OCI-LY3 (cell line): ENCODE results near the gene CCIN.

Source experiments
- H2AFZ ChIP-seq: fragments of 200-600, 300-600 bp; shearing (Covaris generic); 2 replicates; pipeline ENCODE4 v1.6.0; 2014; ENCODE audit warnings: antibody characterized with exemption, low read depth, low read length
- H3K27ac ChIP-seq: fragments of 200-600, 300-600 bp; sonication (generic); 2 replicates; pipeline ENCODE4 v1.5.1; 2014; ENCODE audit warnings: mild to moderate bottlenecking, low read length, moderate library complexity, mixed read lengths
- H3K27me3 ChIP-seq: fragments of 200-600, 300-600 bp; sonication (generic); 2 replicates; pipeline ENCODE4 v1.6.1; 2014; ENCODE audit warnings: low read depth, low read length, mixed read lengths
- H3K36me3 ChIP-seq: fragments of 200-600, 300-600 bp; sonication (generic); replicated peaks from 2 replicates; pipeline ENCODE3; 2014; ENCODE audit warnings: low read depth, low read length, mixed read lengths
- H3K4me1 ChIP-seq: fragments of 300-600, 200-600 bp; sonication (generic); 2 replicates; pipeline ENCODE4 v1.6.1; 2014; ENCODE audit warnings: low read length, mixed read lengths
- H3K4me2 ChIP-seq: fragments of 200-600, 300-600 bp; sonication (generic); 2 replicates; pipeline ENCODE4 v1.6.1; 2014; ENCODE audit warnings: low read length, mixed read lengths
- H3K4me3 ChIP-seq: fragments of 300-600, 200-600 bp; sonication (generic); 2 replicates; pipeline ENCODE4 v1.5.1; 2014; ENCODE audit warnings: antibody characterized with exemption, mild to moderate bottlenecking, low read length, moderate library complexity
- H3K79me2 ChIP-seq: fragments of 300-600, 200-600 bp; shearing (Covaris generic); 2 replicates; pipeline ENCODE4 v1.6.1; 2014; ENCODE audit warnings: mild to moderate bottlenecking, low read length, mixed read lengths
- H3K9ac ChIP-seq: fragments of 300-600, 200-600 bp; shearing (Covaris generic); 2 replicates; pipeline ENCODE4 v1.6.0; 2014; ENCODE audit warnings: mild to moderate bottlenecking, low read length, moderate library complexity
- H3K9me3 ChIP-seq: fragments of 200-600, 300-600 bp; shearing (Covaris generic); 2 replicates; pipeline ENCODE4 v1.6.1; 2014; ENCODE audit warnings: low read length, mixed read lengths; ENCODE audit not compliant: insufficient read depth
- H4K20me1 ChIP-seq: fragments of 200-600, 300-600 bp; sonication (generic); 2 replicates; pipeline ENCODE4 v1.6.1; 2016; ENCODE audit warnings: low read length, mixed read lengths; ENCODE audit not compliant: insufficient read depth
- CTCF ChIP-seq: fragments of 200-600, 300-600 bp; sonication (generic); IDR thresholded peaks from 2 replicates; pipeline ENCODE4 v1.5.1; 2014; ENCODE audit warnings: antibody characterized with exemption, low read length, low read depth
- EZH2phosphoT487 ChIP-seq: fragments of 200-600 bp; shearing (Covaris generic); IDR thresholded peaks from 2 replicates; pipeline ENCODE4 v1.6.1; 2018; ENCODE audit warnings: antibody characterized with exemption, mixed run types, low read depth

The CCIN gene

GRCh38 chr9:36188212-36188611 is 19.0 kb downstream of the CCIN start:
- Histone ChIP-seq H3K79me2 (peaks cover 26% of the 10 kb centered on the region), H2AFZ (no peak overlapping the region), H3K27ac (no peak overlapping the region), H4K20me1 (peaks cover 19% of the 10 kb centered on the region), H3K4me3 (no peak overlapping the region), H3K9me3 (no peaks in the 10 kb centered on the region), H3K4me2 (no peak overlapping the region), H3K4me1 (peaks cover 22% of the 10 kb centered on the region), H3K9ac (no peak overlapping the region), H3K27me3 (no peaks in the 10 kb centered on the region), H3K36me3 (peaks cover 7% of the 10 kb centered on the region)
- TF ChIP-seq EZH2phosphoT487 (no peak), CTCF (no peak)

GRCh38 chr9:36189976-36190375 is 20.8 kb downstream of the CCIN start:
- no peaks in the 10 kb centered on the region for H3K27me3 ChIP-seq
- H3K27ac ChIP-seq = peak overlapping the region; percentile 73

DNA sequence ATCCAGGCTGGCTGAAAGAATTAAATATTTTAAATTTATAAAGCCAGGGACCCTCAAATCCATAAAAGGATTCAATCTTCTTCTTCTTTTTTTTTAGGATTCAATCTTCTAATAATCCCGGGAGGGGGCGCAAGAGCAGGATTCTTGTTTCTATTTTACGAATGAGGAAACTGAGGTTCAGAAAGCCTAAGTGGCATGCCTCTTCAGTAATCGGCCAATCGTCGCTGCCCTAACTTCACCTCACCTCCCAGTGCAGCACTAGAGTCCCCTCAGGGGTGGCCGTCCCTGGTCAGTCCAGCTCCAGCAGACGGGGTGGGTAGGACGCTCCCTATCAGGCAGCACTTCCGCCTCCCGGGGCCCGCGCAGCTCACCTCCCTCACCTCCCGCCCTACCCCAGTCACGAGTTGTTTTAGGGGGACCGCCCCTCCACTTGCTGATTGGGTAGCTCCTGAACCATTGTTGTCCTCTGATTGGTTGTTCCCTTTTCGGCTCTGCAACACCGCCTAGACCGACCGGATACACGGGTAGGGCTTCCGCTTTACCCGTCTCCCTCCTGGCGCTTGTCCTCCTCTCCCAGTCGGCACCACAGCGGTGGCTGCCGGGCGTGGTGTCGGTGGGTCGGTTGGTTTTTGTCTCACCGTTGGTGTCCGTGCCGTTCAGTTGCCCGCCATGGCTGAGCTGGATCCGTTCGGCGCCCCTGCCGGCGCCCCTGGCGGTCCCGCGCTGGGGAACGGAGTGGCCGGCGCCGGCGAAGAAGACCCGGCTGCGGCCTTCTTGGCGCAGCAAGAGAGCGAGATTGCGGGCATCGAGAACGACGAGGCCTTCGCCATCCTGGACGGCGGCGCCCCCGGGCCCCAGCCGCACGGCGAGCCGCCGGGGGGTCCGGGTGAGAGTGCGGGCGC is 21.5 kb downstream of the CCIN start, which contains the start of gene CLTA:
Gene CLTA (plus strand): TSS at position 534 of the 902 bp plus-strand sequence. CDS start 136 bp downstream, at position 670.
- TF ChIP-seq CTCF (peak; percentile 77), EZH2phosphoT487 (no peak)
- Histone ChIP-seq H3K9ac (peak within 1 kb of the TSS; percentile 91), H3K27ac (peak within 1 kb of the TSS; percentile 73), H3K36me3 (peaks cover 17% of the 10 kb centered on the region), H3K79me2 (peaks cover 50% of the 10 kb centered on the region), H3K27me3 (no peaks in the 10 kb centered on the region), H3K9me3 (no peaks in the 10 kb centered on the region), H3K4me3 (peak within 1 kb of the TSS; percentile 79), H3K4me2 (peak within 1 kb of the TSS; percentile 95), H4K20me1 (peaks cover 40% of the 10 kb centered on the region), H2AFZ (peak within 1 kb of the TSS; percentile 84), H3K4me1 (peaks cover 27% of the 10 kb centered on the region)

More at GRCh38 chr9:36189976-36190375, 20.8 kb downstream of the CCIN start:
- Histone ChIP-seq H2AFZ (peak overlapping the region; percentile 84), H3K36me3 (peaks cover 17% of the 10 kb centered on the region), H3K4me3 (peak overlapping the region; percentile 79), H3K9ac (peak overlapping the region; percentile 91), H4K20me1 (peaks cover 35% of the 10 kb centered on the region), H3K79me2 (peaks cover 43% of the 10 kb centered on the region), H3K9me3 (no peaks in the 10 kb centered on the region), H3K4me2 (peak overlapping the region; percentile 95), H3K4me1 (peaks cover 27% of the 10 kb centered on the region)
- TF ChIP-seq EZH2phosphoT487 = no peak
- no peak for TF ChIP-seq CTCF

DNA sequence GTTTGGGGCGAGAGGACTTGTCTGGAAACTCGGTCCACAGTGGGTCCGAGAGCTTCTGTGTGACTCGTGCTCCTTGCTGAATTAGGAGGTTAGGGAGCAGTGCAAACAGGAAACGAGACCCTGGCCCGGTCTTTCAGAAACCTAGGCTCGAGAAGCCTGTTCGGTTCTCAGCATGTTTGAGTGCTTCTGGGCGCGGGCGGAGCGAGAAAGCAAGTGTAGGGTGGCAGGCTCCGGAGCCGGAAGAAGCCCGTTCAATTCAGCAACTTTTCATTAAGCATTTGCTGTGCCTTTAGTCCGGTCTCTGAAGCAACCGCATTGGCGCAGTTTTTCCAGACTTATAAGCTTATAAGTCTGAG is 22.1 kb downstream of the CCIN start:
- peaks cover 27% of the 10 kb centered on the region for H3K4me1 ChIP-seq
- peak overlapping the region; percentile 79 for H3K4me3 ChIP-seq
- peaks cover 56% of the 10 kb centered on the region for H3K79me2 ChIP-seq
- H3K9ac ChIP-seq = peak overlapping the region; percentile 91
- peak overlapping the region; percentile 64 for H3K27ac ChIP-seq
- H2AFZ ChIP-seq = no peak overlapping the region
- H4K20me1 ChIP-seq = peaks cover 40% of the 10 kb centered on the region
- no peak for TF ChIP-seq CTCF
- TF ChIP-seq EZH2phosphoT487 = no peak
- H3K36me3 ChIP-seq = peaks cover 17% of the 10 kb centered on the region
- H3K4me2 ChIP-seq = peak overlapping the region; percentile 94
- H3K27me3 ChIP-seq = no peaks in the 10 kb centered on the region
- H3K9me3 ChIP-seq = no peaks in the 10 kb centered on the region
